SHP77 treated with DMSO at 0.1 percent for 48 hours (cell line): Measurements from ENCODE around the gene UGCG.
"Not testable (repeated sequence)": the region's sequence is repeated elsewhere in the genome, so short reads cannot be mapped to it uniquely, and the experiment has no call there.

Source experiments
- DNase-seq: peaks from one replicate; lab custom pipeline; 2025; lab: John Stamatoyannopoulos, UW

The UGCG gene

DNA sequence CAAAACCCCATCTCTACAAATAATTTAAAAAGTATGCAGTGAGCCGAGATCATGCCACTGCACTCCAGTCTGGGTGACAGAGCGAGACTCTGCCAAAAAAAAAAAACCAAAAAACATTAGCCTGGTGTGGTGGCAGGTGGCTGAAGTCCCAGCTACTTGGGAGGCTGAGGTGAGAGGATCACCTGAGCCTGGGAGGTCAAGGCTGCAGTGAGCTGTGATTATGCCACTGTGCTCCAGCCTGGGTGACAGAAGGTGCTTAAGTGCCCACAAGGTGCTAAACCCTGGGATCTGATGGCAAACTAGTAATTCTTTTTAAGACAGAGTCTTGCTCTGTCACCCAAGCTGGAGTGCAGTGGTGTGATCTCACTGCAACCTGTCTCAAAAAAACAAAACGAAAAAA lies 5.7 kb upstream of the UGCG start:
- DNase-seq, result not testable (repeated sequence)

DNA sequence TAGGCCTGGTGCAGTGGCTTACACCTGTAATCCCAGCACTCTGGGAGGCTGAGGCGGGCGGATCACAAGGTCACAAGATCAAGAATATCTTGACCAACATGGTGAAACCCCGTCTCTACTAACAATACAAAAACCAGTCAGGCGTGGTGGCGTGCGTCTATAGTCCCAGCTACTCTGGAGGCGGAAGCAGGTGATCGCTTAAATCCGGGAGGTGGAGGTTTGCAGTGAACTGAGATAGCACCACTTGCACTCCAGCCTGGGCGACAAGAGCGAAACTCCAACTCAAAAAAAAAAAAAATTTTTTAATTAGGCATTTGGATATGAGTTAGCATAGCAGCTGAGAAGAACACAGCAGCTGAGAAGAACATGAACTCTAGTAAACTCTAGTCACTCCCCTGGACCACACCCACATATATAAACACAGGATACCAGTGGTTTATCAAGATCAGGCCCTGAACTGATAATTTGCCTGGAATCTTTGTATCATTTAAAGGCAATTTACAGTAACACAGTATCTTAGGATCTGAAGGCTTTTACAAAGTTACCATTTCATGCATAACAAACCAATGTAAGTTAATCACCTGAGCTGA lies 4.6 kb upstream of the UGCG start:
- DNase-seq, result peak; percentile 79

DNA sequence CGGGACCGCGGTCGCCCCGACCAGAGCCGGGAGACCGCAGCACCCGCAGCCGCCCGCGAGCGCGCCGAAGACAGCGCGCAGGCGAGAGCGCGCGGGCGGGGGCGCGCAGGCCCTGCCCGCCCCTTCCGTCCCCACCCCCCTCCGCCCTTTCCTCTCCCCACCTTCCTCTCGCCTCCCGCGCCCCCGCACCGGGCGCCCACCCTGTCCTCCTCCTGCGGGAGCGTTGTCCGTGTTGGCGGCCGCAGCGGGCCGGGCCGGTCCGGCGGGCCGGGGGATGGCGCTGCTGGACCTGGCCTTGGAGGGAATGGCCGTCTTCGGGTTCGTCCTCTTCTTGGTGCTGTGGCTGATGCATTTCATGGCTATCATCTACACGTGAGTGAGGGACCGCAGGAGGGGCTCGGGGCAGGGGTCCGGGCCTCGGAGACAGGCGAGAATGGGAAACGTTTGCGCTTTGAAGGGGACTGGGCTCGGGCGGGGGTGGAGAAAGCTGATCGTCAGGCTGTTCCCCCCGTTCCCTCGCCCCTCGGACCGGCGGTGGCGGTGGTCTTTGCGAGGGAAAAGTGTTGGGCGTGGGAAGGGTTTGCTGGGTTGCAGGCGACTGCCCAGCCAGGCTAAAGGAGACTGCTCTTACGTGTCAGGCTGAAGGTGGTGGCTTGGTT lies 457 bp downstream of the UGCG start:
- peak; percentile 33 for DNase-seq

DNA sequence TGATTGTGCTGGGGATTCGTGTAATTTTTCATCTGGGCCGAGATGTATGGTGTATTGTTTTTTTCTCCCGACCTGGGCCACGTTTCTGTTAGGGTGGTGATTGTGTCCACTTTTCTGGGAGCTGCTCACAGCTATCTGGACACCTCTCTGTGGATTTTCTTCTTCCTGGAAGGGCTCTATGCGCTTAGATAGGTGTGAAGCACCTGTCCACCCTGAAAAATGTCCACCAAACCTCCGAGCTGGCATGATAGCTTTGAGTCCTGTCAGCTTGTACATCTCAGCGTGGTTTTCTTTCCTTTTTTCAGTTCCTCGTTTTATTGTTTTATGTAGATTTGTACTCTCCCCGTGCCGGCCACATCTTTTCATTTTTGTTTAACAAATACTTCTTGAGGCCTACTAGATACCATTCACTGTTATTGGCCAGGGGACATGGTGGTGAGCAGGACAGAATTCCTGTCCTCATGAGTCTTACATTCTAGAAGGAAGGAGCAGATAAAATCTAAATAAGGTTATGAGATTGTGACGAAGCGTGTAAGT lies 1.1 kb downstream of the UGCG start:
- DNase-seq, result peak; percentile 12

DNA sequence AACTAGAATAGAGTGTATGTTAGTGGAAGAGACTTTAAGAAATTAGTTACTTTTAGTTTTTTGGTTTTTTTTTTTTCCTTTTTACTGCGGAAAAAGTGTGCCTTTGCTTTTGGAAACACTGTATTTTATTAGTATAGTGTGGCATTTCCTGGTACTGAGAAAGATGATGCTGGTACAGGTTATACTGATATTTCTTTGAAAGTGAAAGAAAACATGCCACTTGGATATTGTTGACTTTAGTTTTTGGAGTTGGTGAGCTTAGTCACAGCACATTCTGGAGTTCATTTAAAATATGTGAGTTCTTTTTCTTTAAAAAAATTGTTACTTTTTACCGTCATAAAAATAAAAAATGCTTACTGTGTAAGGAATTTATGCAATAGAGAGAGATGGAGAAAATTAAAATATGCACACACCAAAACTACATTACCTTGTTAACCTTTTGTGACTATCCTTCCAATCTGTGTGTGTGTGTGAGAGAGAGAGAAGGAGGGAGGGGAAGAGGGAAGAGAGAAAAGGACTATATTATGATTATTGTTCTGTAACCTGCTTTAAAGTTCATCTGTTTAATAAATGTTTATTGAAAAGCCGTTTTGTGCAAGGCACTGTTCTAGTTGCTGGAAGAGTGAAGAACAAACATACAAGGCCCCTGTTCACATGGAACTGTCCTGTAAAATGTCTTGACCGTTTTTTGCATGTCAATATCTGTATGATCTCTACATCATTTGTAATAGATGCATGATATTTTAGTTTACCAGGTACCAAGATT lies 1.9 kb downstream of the UGCG start:
- DNase-seq, result no peak

DNA sequence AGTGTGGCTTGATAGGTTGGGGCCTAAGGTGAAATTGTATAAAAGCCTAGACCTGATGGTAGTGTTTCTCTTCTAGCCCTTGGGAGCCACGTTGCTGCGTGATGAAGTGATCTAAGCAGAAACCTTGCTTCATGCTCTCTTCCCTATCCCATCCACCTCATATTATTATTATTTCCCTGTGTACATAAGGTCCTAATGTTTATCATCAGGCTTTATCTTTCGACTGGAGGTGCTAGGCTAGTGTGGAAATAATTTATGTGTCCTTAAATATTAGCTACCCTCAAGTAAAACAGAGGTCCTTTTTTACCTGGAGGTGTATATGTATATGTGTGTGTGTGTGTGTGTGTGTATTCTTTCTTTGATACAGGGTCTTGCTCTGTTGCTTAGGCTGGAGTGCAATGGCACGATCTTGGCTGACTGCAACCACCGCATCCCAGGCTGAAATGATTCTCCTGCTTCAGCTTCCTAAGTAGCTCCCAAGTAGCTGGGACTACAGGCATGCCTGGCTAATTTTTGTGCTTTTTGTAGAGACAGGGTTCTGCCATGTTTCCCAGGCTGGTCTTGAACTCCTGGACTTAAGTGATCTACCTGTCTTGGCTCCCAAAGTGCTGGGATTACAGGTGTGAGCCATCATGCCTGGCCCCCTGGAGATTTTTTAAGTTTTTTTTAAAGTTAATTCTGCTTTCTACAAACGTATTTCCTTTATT lies 3.7 kb downstream of the UGCG start:
- DNase-seq, result no peak

DNA sequence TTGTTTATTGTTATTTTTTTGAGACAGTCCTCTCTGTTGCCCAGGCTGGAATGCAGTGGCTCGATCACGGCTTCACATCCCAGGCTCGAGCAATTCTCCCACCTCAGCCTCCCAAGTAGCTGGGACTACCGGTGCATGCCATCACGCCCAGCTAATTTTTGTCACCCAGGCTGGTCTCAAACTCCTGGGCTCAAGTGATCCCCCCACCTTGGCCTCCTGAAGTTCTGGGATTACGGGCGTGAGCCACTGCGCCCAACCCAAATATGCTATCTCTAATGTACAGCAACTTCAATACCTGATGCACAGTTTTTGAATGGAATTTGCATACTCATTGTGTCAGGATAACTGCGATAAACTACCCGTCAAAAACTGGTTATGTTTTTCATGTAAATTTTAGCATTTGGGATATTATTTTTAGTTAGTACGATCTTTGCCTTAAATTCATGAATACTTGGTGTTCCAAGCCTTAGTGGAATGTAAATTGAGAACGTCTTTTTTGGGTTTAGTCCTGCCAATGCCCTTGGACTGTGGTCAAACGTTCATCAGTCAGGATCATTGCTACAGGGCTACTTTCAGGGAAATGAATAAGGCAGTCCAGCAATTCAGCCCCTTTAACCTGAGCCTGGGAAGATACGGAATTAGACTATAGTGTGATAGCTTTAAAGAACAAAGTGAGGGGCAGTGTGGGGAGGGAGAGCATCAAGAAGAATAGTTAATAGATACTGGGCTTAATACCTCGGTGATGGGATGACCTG lies 4.4 kb downstream of the UGCG start:
- DNase-seq, result no peak

DNA sequence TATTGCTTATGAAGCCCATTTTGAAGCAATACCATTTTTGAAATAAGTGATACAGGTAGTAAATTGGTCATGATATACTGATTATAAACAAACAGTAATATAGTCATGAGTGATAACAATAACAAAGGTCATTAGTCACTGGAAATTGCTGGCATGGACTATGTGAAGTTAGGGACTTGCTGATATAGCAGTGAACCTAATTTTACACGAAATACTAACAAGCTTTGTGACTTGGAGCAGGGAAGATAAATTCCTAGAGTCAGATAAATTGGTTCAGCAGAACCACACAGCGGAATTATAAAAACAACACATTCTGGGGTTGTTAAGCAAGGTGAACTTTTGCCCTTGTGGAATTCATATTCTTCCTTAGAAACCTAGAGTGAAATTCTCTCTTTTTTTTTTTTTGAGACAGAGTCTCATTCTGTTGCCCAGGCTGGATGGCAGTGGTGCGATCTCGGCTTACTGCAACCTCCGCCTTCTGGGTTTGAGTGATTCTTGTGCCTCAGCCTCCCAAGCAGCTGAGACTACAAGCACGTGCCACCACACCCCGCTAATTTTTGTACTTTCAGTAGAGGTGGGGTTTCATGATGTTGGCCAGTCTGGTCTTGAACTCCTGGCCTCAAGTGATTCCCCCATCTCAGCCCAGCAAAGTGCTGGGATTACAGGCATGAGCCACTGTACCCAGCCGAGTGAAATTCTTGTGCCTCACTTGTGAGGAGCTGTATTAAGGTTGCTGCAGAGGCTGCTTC lies 6.0 kb downstream of the UGCG start:
- DNase-seq, result no peak

DNA sequence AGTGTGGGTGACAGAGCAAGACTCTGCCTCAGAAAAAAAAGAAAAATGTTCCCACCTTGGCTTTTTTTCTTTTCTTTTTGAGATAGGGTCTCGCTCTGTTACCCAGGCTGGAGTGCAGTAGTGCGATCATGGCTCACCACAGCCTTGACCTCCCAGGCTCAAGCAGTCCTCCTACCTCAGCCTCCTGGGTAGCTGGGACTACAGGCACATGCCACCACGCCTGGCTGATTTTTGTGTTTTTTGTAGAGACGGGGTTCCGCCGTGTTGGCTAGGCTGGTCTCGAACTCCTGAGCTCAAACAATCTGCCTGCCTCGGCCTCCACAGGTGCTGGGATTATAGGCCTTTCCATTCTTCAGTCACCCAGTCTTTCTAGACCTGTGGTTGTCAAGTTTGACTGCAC lies 6.9 kb downstream of the UGCG start:
- DNase-seq, result not testable (repeated sequence)

DNA sequence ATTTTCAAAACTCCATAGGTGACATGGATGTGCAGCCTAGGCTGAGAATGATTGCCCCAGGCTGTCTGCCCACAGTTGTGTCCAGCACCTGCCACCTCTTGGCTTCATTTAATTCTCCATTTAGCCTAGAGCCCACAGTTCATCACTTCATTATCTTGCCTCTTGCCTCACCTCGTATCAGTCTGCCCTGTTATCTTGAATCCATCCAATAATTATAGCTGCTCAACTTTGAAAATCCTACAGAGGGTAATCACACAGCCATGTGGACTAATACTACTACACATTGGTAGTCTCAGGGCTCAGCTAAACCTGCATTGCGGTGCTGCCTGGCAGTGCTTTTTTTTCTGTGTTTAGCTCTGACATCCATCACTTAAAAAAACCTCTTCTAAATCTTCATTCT lies 7.4 kb downstream of the UGCG start:
- DNase-seq, result no peak

DNA sequence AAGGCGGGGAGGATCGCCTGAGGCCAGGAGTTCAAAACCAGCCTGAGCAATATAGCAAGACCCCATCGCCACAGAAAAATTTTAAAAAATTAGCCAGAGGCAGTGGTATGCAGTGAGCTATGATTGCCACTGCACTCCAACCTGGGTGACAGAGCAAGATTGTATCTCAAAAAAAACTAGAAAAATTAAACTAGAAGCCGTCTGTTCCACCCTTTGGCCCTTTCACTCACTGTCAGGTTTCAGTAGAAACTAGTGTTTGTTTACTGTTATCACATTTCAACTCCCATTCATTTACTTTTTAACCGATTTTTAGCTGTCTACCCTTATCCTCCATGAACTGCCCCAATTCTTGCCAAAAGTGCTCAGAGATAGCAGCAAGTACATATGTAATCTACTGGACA lies 8.3 kb downstream of the UGCG start:
- no peak for DNase-seq

DNA sequence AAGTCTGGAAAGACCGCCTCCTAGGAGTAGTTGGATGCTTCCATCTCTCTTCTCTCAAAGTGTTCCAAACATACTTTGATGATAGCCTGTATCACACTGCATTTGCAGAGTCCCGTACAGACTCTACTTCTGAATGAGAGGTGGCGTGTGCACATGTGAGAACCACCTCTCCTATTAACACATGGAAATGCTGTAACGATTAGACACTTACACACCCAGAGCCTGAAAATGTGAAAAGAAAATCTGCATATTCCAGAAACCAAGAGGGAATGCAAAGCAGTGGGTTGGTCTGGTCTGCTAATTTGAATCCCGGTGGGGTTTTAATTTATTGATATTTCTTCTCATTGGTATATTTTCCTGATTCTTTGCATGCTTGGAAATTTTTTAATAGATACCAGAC lies 10.5 kb downstream of the UGCG start:
- DNase-seq, result no peak

DNA sequence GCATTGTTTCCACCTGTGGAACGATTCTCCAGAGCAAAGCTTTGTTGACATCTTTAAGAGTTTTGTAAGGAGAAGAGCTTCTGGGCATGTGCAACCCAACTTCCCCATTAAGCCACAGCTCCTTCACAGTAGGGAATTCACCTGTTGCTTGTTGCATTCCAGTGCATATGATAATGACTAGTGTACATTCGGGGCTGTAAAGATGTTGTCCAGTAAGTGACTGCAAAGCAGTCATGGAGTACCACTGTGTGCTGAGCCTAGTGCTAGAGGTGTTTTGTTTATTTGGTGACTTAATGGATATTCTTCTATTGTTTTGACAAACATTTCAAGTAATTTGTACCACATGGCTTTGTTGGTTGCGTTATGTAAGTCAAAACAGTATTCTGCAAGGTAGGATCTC lies 12.8 kb downstream of the UGCG start:
- DNase-seq, result no peak

DNA sequence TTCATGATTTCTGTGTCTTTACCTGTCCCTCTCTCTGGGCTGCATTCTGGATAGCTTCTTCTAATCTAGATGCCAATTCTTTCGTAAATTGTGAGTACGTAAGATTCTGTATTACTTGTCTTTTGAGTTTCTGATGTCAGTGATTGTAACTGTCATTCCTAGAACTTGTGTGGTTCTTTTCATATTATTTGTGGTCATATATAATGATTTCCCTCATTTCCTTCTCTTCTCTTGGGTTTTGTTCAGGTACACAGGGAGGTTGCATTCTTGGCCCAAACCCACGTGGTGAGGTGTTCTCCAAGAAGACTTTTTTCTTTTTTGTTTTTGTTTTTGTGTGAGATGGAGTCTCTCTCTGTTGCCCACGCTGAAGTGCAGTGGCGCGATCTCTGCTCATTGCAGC lies 13.8 kb downstream of the UGCG start:
- DNase-seq, result no peak

DNA sequence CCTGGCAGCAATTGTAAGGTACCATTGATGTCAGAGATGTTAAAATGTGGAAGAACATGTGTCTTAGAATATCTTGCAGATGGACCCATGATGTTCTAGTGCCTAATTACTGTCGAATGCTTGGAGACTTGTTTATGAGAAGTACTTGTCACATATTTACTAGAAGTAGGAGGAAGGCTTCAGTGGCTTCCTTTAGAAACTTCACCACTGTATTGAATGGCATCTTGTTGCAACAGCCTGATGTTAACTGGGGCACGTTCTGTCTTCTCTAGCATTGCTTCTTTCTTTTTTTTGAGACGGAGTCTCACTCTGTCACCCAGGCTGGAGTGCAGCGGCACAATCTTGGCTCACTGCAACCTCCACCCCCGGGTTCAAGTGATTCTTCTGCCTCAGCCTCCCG lies 16.5 kb downstream of the UGCG start:
- no peak for DNase-seq

DNA sequence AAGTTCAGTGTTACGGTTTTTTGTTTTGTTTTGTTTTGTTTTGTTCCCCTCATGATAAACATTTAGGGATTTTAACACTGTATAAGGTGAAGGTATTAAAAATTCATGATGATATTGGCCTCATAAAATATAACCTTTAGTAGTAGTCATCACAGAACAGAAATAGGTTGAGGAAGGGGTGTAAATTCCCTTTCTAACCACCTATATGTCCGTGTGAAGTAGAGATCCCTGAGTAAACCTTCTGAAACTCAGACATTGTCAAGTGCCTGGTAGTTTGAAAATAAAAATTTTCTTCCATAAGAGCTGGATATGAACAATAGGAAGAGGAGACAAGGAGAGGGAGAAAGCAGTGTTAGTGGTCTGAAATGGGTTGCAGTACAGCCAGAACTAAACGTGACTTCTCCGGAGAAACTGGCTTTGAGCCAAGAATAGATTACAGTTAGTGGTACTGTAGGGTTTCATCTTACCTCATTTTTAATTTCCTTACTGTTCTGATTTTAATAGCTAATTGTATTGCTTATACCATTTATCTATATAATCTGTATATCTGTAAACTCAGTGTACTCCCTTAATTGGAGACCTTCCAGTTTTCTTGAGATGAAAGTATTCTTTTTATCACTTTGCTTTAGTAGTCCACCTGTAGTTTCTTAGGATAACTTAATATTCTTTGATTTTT lies 18.3 kb downstream of the UGCG start:
- peak; percentile 3 for DNase-seq

DNA sequence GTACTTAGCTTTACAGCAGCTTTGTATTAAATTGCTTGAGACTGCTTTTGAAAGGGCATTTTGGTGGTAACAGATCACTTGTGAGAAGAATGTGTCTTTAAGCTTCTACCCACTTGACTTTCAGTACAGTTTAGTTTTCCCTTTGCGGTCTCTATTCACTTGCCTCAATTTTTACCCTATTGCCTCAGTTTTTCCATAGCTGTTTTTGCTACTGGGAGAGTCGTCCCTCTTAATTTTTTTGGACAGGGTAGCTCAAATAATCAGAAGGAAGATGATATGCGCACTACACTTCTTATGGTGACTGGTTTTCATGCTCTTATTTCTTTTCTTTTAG lies 18.8 kb downstream of the UGCG start:
- DNase-seq, result no peak

DNA sequence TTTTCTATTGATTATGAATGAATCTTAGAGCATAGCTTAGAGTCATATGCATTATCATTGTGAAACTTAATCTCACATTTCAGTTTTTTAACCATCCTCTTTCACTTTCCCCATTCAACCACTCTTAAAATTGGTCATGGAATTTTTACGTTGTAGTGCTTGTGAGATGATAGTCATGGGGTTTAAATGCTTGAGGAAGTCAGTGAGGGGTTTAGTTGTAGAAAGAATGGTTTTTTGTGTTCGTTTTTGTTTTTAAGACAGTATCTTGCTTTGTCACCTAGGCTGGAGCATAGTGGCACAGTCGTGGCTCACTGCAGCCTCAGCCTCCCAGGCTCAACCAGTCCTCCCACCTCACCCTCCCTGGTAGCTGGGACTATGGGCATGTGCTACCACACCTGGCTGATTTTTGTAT lies 19.6 kb downstream of the UGCG start:
- DNase-seq, result no peak

DNA sequence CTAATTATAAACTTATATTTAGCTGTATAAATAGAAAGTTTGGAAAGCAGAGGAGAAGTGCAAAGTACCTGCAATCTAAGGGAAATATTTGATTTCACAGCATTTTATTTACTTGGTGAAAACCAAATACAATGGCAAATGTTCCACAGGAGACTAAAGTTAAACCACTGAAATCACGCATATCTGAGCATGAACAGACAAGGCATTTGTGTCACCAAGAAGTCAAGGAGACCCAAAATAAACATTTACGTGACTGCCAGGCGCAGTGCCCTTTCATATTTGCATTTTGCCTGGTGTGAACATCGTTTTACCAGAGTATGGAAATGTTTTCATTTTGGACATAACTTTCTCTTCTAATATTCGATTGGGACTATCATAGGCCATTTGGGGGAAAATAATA lies 20.6 kb downstream of the UGCG start:
- DNase-seq, result no peak

DNA sequence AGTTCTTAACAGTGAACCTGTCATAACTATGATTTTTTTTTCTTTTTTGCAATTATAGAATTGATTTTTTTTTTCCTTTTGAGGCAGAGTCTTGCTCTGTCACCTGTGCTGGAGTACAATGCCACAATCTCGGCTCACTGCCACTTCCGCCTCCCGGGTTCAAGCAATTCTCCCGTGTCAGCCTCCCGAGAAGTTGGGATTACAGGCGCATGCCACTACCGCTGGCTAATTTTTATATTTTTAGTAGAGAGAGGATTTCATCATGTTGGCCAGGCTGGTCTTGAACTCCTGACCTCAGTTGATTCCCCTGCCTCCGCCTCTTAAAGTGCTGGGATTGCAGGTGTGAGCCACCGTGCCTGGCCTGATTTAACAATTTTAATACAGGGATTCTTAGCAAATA lies 21.4 kb downstream of the UGCG start:
- no peak for DNase-seq

DNA sequence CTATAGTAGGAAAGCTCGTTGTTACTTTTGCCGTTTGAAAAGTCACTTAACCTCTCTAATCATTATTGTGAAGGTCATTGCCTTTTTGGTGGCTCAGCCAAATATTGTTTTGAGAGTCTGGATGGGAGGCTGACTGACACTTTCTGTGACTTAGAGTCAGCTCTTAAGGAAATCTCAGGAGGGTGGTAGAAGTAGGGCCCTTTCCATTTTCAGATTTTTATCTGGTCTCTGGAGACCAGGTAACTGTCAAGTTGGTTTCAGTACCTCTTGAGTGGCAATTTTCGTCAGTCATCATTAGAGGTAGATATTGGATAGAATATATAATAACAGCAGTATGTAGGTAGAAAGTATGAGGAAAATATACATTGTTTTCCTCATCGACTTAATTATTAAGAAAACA lies 23.3 kb downstream of the UGCG start:
- DNase-seq, result no peak
